ENCODE data around the gene TXNRD2.
A peak's percentile ranks its signal among the peaks of the same experiment; 100 is the strongest.

The TXNRD2 gene

DNA sequence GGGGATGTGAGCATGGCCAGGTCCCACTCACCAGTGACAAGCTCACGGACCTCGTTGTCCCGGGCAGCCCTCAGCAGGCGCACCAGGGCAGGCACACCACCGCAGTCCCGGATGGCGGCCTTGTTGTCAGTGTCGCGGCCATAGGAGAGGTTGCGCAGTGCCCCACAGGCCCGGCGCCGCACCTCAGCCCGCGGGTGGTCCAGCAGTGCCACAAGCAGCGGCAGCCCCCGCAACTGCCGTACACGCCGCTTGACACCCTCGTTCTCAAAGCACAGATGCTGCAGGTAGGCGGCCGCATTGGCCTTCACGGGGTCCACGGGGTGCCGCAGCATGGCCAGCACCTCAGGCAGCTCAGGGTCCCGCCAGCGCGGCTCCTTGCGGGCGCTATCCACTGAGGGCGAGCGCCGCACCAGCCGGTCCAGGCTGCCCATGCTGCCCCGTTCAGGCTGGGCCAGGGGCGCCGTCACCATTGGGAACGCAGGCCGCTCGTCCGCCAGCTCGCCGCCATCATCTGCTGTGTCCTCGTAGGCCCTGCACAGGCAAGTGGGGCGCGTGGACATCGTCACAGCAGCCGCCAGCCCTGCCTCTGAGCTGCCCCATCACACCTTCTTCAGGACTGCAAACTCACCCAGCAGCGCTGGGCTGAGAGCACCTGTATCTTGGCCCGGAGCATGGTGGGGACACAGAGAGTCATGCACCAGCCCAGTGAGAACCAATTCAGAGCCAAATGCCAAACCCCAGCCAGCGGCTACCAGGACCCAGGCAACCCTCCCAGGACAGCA, 38.3 kb upstream of the TXNRD2 start:
- DNase-seq: no peak

DNA sequence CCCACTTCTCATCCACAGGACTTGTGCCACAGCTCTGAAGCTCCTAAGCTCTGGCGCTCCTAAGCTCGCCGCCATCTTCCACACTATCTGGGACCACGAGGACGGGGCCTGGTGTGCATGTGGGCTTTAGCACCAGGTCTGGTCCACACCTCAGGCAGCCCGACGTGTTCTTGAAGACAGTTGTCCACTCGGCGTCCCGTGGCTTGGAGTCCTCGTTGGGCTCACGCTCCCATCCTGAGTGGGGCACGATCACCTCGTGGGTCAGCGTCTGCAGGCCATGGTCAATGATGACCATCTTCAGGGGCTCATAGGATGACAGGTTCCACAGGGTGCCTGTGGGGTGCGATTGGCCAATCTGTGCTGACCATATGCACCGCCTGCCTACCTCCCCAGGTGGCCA, 37.1 kb upstream of the TXNRD2 start:
- DNase-seq: no peak

DNA sequence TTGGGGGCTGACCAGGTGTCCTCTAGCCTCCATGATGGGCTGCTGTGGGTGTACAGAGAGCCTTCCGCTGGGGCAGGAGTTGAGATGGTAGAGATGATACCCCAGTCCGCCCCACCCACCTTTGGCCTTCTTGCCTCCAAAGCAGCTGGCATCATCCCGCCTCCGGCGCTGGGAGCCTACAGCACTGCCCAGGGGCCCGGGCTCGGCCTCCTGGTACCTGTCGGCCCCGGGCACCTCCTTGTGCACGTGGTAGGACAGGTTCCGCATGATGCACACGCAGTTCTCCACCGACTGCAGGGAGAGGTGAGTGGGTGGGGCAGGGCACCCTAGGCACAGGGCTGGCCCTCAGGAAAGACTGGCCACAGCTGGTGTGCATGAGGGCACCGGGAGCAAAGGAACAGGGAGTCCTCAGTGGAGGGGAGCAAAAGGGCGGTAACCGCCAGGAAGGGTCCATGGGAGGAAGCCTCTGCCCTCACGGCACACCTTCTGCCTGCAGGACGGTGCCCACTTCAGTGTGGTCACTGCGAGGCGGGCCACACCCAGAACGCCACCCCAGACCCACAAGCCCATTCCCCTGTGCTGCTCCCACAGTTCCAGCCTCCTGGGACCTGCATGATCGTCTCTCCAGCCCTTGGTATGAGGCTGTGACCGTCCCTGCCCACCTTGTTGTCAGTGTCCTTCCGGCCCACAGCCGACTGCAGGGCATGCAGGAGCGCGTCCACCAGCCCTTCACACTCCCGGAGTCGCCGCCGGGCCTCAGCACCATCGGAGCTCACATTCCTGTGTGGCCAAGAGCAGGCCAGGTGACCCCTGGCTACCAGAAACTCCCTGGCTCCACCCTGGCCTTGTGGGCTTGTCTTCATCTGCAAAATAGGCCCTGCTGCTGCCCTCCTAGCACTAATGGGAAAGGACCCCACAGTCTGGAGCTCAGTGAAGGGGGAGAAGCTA, 36.0 kb upstream of the TXNRD2 start:
- DNase-seq: no peak

DNA sequence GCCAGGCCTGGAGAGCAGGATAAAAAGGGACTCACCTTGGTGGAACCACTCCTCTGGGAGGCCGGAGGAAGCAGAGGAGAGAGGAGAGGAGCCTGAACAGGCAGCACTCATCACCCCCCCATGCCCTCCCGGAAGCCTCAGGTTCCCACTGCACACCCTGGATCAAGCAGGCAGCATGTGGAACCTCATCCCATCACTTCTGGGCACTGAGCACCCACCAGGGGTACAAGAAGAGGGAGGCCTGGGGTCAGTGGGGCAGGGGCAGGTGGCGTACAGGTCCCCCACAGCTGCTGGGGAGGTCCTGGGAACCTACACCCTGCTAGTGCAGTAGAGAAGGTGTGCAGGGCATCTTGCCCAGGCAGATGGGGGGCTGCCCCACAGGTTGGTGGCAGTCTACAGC, 35.1 kb upstream of the TXNRD2 start:
- no peak for DNase-seq

DNA sequence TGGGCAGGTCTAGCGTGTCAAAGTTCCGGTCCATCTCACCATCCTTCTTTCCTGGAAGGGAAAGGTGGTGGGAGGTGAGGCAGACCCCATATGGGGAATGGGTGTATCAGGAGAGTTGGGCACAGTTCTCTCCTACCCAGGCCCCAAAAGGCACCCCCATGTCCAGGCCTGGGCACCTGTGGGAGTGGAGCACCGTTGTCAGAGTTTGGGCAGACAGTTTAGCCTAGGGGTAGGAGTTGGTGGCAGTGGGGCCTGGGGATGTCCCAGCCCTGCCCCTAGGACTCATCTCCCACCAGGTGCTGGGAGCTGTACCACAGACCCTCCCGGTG, 34.1 kb upstream of the TXNRD2 start:
- no peak for DNase-seq

DNA sequence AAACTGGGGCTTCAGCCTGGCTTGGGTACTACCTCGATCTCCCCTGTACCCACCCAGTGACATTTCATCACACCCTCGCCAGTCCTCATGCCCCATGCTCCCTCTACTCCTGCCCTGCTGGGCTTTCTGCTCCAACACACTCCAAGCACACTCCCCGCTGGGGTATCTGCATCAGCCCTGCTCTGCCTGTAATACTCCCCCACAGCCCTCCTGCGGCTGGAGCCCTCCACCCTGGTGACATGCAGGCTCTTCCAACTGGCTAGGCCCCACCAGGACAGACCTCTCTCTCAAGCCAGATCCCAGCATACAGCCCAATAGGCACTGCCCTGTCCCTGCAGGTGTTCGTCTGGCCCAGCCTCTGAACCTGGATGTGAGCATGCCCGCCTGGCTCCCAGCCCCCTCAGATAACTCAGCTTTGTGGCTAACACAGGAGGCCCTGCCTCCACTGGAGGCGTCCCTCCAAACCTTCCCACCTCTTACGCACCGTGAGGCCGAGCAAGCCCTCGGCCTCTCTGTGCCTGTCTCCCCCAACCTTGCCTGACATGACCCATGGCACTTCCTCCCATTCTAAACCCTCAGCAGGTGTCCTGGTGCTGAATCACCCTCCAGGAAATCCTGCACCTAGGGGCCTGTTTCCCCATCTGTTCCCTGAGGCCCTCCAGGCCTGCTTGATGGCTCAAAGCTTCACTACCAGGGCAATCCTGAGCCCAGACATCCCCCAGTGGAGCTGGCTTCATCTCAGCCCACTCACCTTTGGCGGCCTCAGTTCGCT, 33.5 kb upstream of the TXNRD2 start:
- DNase-seq: no peak

DNA sequence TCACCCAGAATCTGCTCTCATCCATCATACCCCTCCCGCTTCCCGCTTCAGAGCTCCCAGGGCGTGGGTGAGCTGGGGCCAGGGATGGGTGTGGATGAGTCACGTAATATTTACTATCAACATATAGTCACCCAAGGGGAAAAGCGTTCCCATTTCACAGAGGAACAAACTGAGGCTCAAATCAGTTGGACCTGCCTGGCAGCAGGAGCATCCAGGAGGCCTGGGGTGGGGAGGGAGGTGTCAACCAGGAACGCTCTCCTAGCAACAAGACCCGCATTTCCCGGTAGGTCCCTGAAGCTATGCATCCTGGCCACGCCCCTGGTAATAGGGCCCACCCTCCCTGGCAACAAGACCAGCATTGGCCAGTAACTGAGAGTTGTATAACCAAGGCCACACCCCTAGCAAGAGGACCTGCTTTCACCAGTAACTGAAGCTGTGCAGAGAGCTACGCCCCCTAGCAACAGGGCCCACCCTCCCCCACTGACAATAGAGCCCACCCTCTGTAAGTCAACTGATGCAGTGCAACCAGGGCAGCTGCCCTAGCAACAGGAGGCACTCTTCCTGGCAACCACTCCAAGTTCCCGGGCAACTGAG, 32.7 kb upstream of the TXNRD2 start:
- no peak for DNase-seq

DNA sequence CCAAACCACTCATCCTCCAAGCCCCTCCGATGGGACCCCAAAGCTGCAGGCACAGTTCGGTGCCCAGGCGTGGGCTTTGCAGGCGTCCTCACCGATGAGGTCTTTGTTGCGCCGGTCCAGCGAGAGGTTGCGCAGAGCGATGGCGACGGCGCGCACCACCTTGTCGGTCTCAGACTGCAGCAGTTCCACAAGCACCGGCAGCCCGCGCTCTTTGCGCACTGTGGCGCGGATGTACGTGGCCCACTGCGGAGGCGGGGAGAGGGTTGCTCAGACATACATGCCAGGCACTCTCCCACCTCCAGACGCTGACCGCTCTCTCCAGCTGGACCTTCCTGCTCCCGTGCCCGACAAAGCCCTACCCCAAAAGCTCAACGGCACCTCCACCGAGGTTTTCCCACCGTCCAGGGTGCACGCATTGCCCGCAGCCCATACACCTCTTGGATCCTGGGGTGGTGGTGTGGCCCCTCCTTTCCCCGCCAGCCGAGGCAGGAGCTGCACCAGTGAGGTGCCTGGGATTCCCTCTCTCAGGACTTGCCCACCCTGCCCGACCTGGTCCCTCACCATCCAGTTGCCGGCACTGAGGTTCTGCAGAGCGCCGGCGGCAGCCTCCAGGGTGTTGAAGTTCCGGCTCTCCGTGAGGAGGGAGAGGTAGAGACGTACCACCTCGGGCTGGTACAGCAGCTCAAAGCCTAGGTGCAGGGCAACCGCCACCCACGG, 32.1 kb upstream of the TXNRD2 start:
- no peak for DNase-seq

DNA sequence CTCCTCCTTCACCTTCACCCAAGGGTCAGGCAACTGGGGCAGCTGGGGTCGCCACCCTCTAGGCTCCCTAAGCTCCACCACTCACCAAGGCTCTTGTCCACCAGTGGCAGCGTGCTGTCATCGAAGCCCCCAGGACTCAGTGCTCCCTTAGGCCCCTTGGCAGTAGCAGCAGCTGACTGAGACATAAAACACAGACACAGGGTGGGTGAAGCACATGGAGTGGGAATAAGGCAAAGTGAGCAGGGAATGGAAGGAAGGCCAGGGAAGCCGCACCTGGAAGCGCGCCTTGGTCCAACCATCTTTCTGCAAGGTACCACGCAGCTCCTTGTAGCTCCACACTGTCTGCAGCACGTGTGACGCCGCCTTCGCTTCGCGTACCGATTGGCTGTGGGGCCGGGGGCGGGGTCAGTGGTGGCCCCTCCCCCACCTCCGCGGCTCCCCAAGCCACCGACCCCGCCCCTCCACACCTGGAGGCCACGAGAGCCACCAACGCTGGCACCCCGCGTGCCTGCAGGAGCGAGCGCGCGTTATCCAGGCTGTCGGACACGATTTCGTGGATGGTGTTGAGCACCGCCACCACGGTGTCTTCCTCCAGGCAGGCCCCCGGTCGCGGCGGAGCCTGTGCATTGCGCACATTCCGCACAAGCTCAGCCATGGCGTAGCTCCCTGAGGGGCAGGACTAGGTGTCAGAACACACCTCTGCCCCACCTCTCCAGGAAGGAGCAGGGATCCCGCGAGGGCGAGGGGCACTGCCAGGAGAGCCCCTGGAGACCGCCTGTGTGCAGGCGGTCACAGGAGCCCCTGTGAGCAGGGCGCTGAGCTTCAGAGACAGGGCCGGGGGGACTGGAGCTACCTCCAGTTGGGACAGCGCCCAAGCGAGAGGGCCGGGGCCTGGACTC, 31.3 kb upstream of the TXNRD2 start:
- DNase-seq: no peak

DNA sequence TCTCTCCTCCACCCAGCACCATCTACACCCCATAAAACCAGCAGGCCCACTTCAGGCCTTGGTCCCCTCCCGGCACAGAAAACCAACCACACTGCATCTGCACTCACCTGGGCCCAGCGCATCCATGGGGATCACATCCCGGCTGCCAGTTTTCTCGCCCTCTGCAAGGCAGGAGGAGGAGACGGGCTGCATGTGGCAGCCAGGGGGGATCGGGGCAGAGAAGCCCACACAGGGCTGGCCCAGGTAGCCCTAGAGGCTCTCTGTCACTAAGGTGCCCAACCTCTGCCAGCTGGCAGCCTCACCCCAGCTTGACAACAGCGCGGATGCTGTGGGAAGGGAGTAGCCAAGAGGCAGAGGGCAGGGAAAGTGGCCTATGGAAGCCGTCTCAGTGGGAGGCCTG, 30.6 kb upstream of the TXNRD2 start:
- DNase-seq: no peak

DNA sequence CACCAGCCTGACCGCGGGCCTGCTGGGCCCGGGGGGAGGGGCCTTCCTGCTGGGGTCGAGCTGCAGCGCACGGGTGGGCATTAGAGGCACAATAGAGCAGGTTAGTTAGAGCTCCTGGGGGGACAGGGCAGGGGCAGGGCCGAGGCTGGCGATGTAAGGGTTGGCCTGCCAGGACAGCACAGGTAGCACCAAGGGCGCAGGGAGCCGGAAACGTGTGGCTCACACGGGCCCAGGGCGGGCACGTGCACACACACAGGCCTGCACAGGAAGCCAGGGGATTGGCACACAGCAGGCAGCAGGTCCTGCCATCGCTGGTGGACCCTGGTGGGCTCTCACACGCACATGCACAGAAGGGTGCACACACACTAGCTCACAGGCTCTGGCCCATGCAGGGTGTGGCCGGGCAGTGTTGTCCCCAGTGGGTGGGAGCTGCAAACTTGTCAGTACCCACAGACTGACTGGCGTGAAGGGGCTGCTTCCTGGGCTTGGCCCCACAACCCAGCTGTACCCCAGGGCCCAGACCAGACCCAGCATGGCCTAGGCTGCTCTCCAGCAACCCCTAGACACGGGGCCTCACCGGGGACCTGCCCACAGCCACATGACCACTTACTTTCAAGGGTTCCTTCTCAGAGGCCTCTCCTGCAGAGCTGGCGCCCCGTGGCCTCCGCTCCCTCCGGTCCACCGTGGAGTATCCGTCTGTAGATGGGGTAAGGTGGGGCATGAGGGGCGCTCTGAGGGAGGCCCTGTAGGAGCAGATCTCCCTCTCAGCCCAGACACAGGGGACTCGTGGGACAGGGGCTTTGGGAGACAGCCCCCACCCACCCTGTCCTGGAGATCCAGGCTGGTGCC, 29.9 kb upstream of the TXNRD2 start:
- DNase-seq: no peak

DNA sequence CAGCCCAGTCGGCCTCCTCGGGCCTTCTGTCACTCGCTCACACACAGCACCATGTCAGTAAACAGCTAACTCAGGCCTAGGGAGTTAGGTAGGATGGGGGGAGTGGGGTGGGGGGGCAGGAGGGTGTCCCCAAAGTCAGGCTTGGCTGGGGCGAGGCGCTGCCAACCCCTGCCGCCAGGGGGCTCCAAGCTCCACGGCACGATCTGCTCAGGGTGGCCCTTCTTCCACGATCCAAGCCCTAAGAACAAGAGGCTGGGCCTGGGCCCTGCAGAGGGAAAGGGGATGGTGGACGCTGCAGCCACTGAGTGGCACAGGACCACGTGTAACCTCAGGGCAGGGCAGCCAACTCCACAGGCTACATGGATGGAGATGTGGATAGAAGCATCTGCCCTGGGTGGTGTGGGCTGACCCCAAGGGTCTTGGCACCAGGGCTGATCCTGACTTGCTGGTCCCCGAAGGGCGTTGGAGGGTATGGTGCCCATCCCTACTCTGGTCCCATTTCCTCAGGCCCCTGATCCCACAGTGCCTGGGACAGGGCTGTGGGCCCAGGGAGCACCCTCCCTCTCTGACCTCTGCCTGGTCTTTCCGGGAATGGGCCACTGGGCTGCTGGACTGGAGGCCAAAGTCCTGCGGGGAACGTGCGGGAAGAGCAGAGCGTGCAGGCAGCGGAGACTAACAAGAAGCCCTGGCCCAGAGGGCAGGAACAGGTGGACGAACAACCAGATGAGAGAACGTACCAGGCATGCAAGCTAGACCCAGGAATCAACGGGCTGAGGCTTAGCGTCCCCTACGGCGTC, 29.1 kb upstream of the TXNRD2 start:
- DNase-seq: peak; percentile 71

DNA sequence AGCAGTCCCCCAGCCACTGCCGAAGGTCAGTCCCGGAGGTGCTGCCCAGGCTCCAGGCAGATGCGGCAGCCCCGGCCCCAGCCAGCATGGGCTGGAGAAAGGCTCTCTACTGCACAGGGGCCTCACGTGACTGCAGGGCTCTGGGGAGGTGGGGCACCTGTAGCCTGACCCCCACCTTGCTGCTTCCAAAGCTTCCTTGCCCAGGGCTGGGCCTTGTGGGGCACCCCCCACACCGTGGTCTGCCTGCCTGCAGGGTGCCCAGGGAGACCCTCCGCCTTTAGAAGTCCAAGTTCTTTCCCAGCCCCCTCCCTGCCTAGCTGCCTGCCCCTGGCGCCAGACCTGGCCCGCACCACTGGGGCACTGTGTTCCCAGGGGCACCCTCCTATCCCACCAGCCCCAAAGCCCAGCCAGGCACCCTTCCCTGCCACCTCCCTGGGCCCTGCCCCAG, 28.4 kb upstream of the TXNRD2 start:
- DNase-seq: no peak

DNA sequence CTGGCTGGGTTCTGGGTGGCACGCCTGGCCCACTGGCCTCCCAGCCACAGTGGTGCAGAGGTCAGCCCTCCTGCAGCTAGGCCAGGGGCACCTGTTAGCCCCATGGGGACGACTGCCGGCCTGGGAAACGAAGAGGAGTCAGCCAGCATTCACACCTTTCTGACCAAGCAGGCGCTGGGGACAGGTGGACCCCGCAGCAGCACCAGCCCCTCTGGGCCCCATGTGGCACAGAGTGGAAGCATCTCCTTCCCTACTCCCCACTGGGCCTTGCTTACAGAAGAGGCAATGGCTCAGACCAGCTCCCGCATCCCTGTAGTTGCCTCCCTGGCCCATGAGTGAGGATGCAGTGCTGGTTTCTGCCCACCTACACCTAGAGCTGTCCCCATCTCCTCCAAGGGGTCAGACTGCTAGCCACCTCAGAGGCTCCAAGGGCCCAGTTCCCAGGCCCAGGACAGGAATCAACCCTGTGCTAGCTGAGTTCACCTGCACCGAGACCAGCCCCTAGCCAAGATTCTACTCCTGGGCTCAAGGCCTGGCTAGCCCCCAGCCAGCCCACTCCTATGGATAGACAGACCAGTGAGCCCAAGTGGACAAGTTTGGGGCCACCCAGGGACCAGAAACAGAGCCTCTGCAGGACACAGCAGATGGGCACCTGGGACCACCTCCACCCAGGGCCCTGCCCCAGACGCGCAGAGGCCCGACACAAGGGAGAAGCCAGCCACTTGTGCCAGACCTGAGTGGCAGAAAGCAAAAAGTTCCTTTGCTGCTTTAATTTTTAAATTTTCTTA, 27.7 kb upstream of the TXNRD2 start:
- no peak for DNase-seq

DNA sequence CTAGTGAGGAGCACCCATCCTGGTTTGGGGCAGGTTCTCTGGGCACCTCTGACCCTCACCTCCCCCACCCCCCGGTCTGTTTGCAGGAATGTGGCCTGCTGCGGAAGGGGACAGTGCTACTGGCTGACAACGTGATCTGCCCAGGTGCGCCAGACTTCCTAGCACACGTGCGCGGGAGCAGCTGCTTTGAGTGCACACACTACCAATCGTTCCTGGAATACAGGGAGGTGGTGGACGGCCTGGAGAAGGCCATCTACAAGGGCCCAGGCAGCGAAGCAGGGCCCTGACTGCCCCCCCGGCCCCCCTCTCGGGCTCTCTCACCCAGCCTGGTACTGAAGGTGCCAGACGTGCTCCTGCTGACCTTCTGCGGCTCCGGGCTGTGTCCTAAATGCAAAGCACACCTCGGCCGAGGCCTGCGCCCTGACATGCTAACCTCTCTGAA, 26.9 kb upstream of the TXNRD2 start:
- DNase-seq: no peak

DNA sequence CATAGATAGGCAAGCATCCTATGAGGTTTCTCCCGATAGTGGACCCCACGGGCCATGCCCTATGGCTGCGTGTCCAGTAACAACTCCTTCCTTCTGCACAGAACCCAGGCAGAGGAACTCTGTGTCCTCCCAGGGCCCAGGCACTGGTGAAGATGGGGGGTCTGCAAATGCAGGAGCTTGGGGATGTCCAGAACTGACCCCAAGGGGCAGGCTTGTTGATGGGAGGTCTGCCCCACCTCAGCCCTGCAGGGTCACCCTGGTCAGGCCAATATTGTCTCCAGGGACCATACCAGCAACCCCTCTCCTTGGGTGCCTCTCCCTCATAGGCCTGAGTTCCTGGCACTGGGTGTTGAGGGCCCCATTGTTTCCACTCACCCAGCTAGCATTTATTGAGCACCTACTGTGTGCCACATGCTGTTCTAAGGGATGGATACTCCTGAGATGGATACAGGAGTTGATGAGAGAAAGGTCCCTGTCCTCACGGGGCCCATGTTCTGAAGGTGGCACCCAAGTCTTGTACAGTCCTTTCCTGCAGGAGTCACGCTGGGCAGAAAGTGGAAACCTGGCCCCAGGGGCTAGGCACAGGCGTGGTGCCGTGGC, 26.3 kb upstream of the TXNRD2 start:
- no peak for DNase-seq

DNA sequence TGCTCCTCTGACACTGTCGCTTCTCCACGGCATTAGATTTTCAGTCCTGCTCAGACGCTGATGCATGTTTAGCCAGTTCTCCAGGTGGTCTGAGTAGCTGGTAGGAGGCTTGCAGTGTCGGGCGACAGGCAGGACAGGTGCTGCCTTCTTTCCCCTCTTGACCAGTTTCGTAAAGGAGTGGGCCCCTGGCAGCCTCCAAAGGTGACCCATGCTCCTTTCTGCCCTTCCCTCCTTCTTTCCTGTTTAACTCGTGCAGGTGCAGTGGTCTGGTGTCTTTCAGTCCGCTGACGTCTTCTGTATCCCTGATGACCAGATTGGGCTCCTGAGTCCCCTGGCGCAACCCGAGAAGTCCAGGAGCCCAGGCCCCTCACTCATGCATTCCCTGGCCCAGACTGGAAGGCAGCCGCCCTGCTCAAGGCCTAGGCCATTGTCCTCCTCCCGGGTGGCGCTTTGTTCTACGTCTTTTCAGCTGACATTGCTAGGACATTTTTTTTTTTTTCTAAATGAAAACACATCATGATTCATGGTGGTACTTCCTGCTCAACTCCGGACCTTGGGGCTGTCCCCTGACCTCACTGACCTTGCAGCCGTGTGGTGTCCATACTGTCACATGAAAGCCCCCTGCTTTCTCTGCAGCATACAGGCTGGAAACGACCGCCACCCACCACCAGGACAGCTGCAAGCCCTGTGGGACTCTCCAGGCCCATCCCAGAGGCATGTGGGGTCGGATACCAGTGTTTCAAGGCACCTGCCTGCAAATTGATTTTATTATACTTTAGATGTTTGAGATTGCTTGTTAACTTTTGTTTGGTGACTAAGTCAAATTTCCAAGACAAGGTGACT, 25.5 kb upstream of the TXNRD2 start:
- DNase-seq: no peak
